GM12892 (cell line): Measurements from ENCODE around the gene CAMK2B.

Source experiments
- POLR2A ChIP-seq: IDR thresholded peaks from 2 replicates; pipeline ENCODE4 v1.6.1; 2011; ENCODE audit warnings: low read depth, low read length, control low read depth
- POLR2AphosphoS5 ChIP-seq: IDR thresholded peaks from 2 replicates; pipeline ENCODE4 v1.6.1; 2011; ENCODE audit warnings: low read depth, low read length, control low read depth

- TF ChIP-seq POLR2A (no peak), POLR2AphosphoS5 (no peak)
These were observed 20.7 kb upstream of the CAMK2B start for GRCh38 chr7:44346063-44346462.
